Cardiac muscle cell (in vitro differentiated cells and primary cell): ENCODE results near the gene TOMM70. TPM values are rescaled to one million over a fixed set of nuclear protein-coding genes. Genes with fewer than 3 reads are reported as not detected.

Source experiments
- DNase-seq, 2 donors: peaks; one replicate each; pipeline versions ENCODE4 v3.0.0 to v3.0.0-alpha.2; 2010 to 2017; ENCODE audit warnings: low read depth in 1 of 2, low spot score in 1 of 2
- H3K27ac ChIP-seq: fragments of 200-600 bp; sonication (generic); 2 replicates; pipeline ENCODE4 v1.5.1; 2016
- H3K27me3 ChIP-seq: fragments of 200-600 bp; sonication (generic); 2 replicates; pipeline ENCODE4 v1.6.0; 2016; ENCODE audit warnings: control low read depth
- H3K36me3 ChIP-seq: fragments of 200-600 bp; sonication (generic); 2 replicates; pipeline ENCODE4 v1.5.1; 2016; ENCODE audit warnings: control low read depth
- H3K4me1 ChIP-seq: fragments of 200-600 bp; sonication (generic); 2 replicates; pipeline ENCODE4 v1.8.1; 2017; ENCODE audit warnings: low read depth, mild to moderate bottlenecking, mixed run types
- H3K4me3 ChIP-seq: fragments of 200-600 bp; sonication (generic); 2 replicates; pipeline ENCODE4 v1.5.1; 2016; ENCODE audit warnings: mild to moderate bottlenecking
- H3K9me3 ChIP-seq: fragments of 200-600 bp; sonication (generic); 2 replicates; pipeline ENCODE4 v1.5.1; 2017; ENCODE audit warnings: low read depth, mild to moderate bottlenecking, control low read depth
- polyA plus RNA-seq: library from polyadenylated mRNA; unstranded; fragments of >200 nt; fragmentation: Nextera tagmentation; extraction: Ambion mirVana; gene quantifications from 2 replicates; pipeline ENCODE4 v1.2.1, GENCODE V29; 2016
- total RNA-seq: library from RNA; depleted of rRNA; stranded (reverse); fragments of >200 nt; gene quantifications from 2 replicates; pipeline ENCODE4 v1.2.3, GENCODE V29; 2016
- TF ChIP-seq, protein P1 (sequence below): IDR thresholded peaks from 2 replicates; pipeline ENCODE4 v1.5.1; 2012; ENCODE audit warnings: low read depth, mild to moderate bottlenecking, low read length

TOMM70 gene
- total and polyA plus RNA-seq, 2 experiments from 2014 or later, result 34.3 to 43.5 TPM

DNA sequence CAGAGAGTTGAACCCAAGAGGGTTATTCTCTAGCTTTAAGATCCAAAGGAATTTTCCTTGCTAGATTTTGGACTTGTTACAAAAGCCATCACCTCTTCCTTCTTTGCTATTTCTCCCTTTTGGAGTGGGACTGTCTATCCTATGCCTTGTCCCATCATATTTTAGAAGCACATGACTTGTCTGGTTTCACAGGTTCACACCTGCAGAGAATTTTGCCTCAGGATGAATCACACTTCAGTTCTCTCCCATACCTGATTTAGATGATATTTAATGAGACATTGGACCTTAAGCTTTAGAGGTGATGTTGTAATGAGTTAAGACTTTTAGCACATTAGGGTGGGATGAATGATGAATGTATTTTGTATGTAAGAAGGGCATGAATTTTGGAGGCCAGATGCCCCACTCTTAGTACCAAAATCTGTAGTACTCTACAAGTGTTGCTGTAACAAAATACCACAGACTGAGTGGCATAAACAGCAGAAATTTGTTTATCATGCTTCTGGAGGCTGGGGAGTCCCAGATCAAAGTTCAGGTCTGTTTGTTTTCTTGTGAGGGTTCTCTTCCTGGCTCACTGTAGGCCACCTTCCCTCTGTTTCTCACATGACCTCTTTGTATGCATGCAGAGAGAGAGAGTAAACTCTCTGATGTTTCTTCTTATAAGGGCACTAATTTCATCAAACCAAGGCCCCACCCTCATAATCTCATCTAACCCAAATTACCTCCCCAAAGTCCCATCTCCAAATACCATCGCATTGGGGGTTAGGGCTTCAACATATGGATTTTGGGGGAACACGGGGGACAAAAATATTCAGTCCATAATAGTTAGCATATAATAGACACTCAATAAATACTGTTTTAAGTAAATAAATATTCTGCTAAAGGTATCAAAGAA is 10.4 kb upstream of the TOMM70 start:
- no peak overlapping the region for H3K27ac ChIP-seq
- DNase-seq, result no peak
- no peaks in the 10 kb centered on the region for H3K27me3 ChIP-seq
- H3K36me3 ChIP-seq, result no peaks in the 10 kb centered on the region
- no peaks in the 10 kb centered on the region for H3K9me3 ChIP-seq
- H3K4me1 ChIP-seq, result no peaks in the 10 kb centered on the region
- TF ChIP-seq, protein P1, sequence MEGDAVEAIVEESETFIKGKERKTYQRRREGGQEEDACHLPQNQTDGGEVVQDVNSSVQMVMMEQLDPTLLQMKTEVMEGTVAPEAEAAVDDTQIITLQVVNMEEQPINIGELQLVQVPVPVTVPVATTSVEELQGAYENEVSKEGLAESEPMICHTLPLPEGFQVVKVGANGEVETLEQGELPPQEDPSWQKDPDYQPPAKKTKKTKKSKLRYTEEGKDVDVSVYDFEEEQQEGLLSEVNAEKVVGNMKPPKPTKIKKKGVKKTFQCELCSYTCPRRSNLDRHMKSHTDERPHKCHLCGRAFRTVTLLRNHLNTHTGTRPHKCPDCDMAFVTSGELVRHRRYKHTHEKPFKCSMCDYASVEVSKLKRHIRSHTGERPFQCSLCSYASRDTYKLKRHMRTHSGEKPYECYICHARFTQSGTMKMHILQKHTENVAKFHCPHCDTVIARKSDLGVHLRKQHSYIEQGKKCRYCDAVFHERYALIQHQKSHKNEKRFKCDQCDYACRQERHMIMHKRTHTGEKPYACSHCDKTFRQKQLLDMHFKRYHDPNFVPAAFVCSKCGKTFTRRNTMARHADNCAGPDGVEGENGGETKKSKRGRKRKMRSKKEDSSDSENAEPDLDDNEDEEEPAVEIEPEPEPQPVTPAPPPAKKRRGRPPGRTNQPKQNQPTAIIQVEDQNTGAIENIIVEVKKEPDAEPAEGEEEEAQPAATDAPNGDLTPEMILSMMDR, result no peak
- H3K4me3 ChIP-seq, result no peak overlapping the region

DNA sequence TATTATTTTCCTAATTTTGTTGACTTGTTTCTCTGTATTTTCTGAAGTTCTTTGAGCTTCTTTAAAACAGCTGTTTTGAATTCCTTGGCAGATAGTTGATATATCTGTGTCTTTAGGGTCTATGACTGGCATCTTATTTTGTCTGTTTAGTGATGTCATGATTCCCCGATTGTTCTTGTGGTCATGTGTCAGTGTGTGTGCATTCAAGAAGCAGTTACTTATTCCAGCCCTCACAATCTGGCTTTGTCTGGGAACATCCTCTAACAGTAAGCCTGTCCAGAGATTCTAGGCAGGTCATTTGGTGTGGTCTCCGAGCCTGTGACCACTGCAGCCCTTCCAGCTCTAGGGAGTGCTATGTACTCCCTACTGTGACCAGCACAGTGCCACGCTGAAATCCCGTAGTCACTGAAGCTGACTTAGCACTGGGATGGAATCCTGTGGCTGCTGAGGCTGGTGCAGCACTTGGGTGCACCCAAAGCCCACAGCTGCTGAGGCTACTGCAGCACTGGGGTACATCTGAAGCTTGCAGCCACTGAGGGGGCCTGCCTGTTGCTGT is 7.2 kb upstream of the TOMM70 start:
- H3K4me3 ChIP-seq, result no peak overlapping the region
- no peaks in the 10 kb centered on the region for H3K27me3 ChIP-seq
- no peak overlapping the region for H3K27ac ChIP-seq
- peaks cover 6% of the 10 kb centered on the region for H3K4me1 ChIP-seq
- no peaks in the 10 kb centered on the region for H3K36me3 ChIP-seq
- no peaks in the 10 kb centered on the region for H3K9me3 ChIP-seq
- DNase-seq, result no peak
- TF ChIP-seq, protein P1, result no peak

DNA sequence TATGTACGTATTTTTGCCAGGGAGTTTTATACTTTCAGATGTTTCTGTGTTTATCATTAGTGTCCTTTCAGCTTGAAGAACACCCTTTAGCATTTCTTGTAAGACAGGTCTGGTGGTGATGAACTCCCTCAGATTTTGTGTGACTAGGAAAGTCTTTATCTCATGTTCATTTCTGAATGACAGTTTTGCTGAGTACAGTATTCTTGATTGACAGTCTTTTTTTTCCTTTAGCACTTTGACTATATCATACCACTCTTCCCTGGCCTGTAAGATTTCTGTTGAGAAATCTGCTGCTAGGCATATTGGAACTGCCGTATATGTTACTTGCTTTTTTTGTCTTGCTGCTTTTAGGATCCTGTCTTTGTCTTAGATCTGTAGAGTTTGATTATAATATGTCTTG is 6.3 kb upstream of the TOMM70 start:
- H3K27me3 ChIP-seq, result no peaks in the 10 kb centered on the region
- no peaks in the 10 kb centered on the region for H3K9me3 ChIP-seq
- peaks cover 6% of the 10 kb centered on the region for H3K4me1 ChIP-seq
- H3K27ac ChIP-seq, result no peak overlapping the region
- H3K4me3 ChIP-seq, result no peak overlapping the region
- no peaks in the 10 kb centered on the region for H3K36me3 ChIP-seq
- TF ChIP-seq, protein P1, result no peak
- no peak for DNase-seq

DNA sequence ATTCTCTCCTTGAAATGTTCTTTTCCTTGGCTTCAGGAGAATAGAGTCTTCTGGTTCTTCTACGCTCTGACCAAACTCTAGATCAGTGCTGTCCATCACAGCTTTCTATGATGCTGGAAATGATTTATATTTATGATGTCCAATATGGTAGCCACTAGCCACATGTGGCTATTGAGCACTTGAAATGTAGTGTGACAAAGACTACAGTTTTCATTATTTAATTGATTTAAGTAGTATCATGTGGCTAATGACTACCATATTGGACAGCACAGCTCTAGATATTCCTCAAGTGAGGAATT is 3.3 kb upstream of the TOMM70 start:
- Histone ChIP-seq H3K4me3 (peak overlapping the region; percentile 94), H3K36me3 (no peaks in the 10 kb centered on the region), H3K27me3 (no peaks in the 10 kb centered on the region), H3K9me3 (no peaks in the 10 kb centered on the region), H3K4me1 (peaks cover 12% of the 10 kb centered on the region), H3K27ac (peak overlapping the region; percentile 78)
- TF ChIP-seq, protein P1, result no peak
- no peak for DNase-seq

DNA sequence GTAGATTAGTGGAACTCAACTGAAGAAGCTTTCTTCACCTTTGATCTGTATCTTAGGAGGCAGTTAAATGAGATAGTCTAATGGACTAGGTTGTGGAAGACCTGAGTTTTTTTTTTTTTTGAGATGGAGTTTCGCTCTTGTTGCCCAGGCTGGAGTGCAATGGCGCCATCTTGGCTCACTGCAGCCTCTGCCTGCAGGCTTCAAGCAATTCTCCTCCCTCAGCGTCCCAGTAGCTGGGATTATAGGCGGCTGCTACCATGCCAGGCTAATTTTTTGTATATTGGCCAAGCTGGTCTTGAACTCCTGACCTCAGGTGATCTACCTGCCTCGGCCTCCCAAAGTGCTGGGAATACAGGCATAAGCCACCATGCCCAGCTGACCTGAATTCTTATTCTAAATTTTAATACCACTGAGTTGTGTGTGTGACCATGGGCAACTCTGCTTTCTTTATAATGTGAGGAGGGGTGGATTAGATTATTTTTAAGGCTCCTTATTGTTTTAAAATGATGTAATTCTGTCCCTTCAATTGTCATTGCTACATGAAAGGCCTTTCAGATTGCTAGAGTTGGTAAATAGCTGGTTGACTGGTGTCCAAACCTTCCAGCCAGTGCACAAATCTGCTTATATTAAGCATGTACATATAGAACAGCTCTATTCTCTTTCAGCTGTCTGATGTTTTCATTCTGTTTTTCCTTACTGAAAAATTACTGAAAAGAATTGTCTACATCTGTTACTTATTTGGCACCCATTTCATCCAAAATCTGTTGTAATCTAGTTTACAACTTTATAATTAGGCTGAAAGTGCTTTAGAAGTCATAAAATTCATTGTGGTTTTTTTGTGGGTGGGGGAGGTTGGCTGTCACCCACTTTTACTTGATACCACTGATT is 2.7 kb upstream of the TOMM70 start:
- Histone ChIP-seq H3K4me3 (peak overlapping the region; percentile 94), H3K9me3 (no peaks in the 10 kb centered on the region), H3K36me3 (no peaks in the 10 kb centered on the region), H3K27me3 (no peaks in the 10 kb centered on the region), H3K27ac (peak overlapping the region; percentile 97), H3K4me1 (peaks cover 18% of the 10 kb centered on the region)
- TF ChIP-seq, protein P1, result no peak
- peak; percentile 31 to 41 for DNase-seq
